IPS-18c (cell line): ENCODE measurements around the gene CLEC20A.
"Not testable (repeated sequence)": the region's sequence is repeated elsewhere in the genome, so short reads cannot be mapped to it uniquely, and the experiment has no call there.

ENCODE experiments used
- H3K4me3 ChIP-seq: 2 replicates; pipeline ENCODE4 v1.7.0; 2013; ENCODE audit warnings: low read depth, mild to moderate bottlenecking, low read length, moderate library complexity; ENCODE audit not compliant: insufficient read depth
- H3K9me3 ChIP-seq: one replicate; pipeline ENCODE4 v1.6.1; 2013; ENCODE audit warnings: mild to moderate bottlenecking, low read length, moderate library complexity; ENCODE audit not compliant: control insufficient read depth, insufficient read depth

Gene CLEC20A

DNA sequence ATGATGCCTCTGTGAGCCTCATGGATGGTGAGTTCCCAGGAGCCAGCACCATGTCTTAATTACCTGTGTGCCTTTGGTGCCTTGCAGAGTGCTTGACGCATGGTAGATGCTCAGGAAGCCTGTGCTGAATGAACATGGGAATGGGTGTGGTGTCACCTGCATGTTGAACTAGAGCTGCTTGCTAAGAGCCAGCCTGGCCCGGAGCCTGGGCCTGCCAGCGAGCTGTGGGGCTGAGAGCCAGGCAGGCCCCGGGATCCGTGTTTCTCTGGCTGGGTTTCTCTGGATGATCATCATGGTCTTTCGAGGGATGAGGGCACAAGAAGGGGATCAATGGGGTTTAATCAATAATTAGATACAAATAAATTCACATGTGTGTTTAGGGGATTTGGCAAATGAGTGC, 9.4 kb upstream of the CLEC20A start:
- no peak overlapping the region for H3K4me3 ChIP-seq
- H3K9me3 ChIP-seq = no peaks in the 10 kb centered on the region

GRCh38 chr1:178504286-178504685, 7.5 kb upstream of the CLEC20A start:
- Histone ChIP-seq H3K4me3 (no peak overlapping the region), H3K9me3 (no peaks in the 10 kb centered on the region)

DNA sequence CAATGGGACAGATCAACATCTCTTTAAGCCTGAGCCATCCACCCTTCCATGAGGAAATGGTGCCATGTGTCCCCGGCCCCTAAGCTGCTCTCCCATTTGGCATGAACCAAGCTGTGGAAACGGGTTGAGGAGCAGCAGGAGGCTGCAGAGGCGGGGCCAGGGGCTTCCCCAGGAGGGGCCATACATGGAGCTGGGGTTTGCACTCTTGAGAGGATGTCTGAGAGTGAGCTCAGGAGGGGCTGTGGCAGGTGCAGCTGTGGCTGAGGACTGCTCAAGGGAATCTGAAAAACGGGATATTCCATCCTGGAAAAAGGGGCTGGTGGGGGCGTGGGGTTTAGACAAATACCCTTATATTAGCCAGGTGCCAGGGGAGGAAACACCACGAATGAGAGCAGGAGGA, 7.1 kb upstream of the CLEC20A start:
- no peak overlapping the region for H3K4me3 ChIP-seq
- H3K9me3 ChIP-seq = peaks cover under 1% of the 10 kb centered on the region

DNA sequence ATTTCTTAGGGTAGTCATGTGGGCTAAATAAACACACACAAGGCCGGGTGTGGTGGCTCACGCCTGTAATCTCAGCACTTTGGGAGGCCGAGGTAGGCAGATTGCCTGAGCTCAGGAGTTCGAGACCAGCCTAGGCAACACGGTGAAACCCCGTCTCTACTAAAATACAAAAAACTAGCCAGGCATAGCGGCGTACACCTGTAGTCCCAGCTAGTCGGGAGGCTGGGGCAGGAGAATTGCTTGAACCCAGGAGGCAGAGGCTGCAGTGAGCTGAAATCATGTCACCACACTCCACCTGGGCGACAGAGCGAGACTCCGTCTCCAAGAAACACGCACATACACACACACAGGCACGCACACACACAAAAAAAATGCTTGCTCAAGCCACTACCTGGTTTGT, 6.6 kb upstream of the CLEC20A start:
- not testable (repeated sequence) for H3K4me3 ChIP-seq, H3K9me3 ChIP-seq

DNA sequence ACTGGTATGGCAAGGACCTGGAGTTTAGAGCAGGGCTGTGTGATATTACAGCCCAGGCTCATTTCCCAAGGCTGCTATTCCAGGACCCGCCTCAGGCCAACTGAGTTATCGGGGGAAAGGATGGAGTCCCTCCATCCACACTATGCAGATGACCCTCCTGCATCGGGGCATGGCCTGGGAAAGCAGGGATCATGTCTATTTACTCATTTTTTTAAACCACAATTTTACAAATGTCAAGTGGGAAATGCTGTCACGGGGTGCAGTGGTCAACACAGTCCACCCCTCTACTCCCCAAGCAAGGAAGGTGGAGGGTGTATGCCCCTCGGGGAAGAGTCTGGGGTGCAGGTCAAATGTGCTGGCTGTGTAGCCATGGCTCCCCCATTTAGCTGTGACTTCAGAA, 6.1 kb upstream of the CLEC20A start:
- H3K4me3 ChIP-seq = no peak overlapping the region
- H3K9me3 ChIP-seq = peaks cover 2% of the 10 kb centered on the region

DNA sequence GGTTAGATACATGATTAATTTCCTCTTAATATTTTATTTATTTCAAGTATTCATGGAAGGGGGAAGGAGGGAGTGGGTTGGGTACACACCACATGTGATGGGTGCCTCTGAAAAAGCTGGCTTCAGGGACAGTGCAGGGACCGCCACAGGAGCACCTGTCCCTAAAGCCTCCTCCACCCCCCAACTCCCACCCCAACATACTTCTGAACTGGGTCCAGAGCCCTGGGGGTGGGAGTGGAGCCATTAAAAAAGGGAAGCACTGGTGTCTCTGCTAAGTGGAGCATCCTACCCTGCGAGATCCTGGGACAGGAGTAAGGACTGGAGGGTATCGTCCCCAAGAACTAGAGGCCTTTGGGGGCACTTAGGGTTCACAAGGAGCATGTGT, 5.6 kb upstream of the CLEC20A start:
- H3K4me3 ChIP-seq = no peak overlapping the region
- H3K9me3 ChIP-seq = peaks cover 2% of the 10 kb centered on the region

DNA sequence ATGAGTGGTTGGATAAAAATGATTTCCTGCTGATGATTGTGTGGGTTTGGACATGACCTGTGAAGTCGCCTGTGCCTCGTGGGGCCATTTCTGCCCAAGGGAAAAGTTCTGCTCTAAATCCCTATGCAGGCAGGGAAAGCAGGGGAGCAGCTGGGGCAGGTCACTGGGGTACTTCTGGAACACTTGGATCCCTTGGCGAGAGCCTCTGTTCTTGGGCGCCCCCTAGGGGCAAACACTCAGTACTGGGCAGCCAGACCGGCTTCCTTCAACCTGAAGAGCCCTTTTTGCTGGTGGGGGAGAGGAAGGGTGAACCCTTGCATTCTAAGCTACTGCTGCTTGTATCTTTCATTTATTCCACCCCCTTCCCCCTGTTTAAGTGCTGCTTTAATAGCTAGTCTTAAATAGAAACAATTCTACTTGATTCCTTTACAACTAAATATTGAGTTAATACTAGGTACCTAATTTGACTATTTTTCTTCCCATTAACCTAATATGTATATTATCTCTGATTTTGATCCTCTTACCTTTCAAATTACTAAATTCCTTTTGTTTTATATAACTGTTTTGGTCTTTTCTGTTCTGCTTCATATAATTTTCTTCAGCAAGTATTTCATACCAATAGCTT, 5.1 kb upstream of the CLEC20A start:
- Histone ChIP-seq H3K4me3 (no peak overlapping the region), H3K9me3 (peaks cover 2% of the 10 kb centered on the region)

DNA sequence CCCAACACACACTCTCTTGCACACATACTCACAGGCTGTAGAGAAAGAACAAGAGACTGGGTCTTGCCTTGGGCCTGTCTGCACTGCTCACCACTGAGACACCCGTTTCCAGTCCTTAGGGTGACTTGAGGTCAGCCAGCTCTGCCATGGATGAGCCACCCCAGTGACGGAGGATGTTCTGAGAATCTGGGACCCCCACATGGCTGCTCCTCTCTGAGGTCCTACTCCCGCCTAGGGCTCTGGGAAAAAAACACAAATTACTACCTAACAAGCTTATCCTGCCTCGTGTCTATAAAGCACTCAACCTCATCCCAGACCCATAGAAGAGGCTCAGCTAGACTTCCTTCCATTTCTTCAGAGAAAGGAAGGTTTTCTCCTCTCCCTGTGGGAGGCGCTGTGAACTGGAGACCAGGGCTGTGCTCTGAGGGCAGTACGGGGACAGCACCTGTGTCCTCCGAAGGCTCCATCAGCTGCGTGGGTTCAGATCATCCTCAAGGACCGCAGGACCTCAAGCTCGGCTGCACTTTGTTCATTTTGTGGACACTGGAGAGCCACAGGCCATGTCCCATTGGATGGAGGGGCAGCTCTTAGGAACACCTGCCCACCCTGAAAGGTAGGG, 4.3 kb upstream of the CLEC20A start:
- peaks cover 2% of the 10 kb centered on the region for H3K9me3 ChIP-seq
- no peak overlapping the region for H3K4me3 ChIP-seq

- Histone ChIP-seq H3K4me3 (no peak overlapping the region), H3K9me3 (peaks cover 2% of the 10 kb centered on the region)
These were observed 3.5 kb upstream of the CLEC20A start for GRCh38 chr1:178500091-178500770.

- no peak overlapping the region for H3K4me3 ChIP-seq
- peaks cover 2% of the 10 kb centered on the region for H3K9me3 ChIP-seq
These were observed 2.3 kb upstream of the CLEC20A start for GRCh38 chr1:178498896-178499675.

GRCh38 chr1:178497903-178498478, 1.2 kb upstream of the CLEC20A start:
- no peak overlapping the region for H3K4me3 ChIP-seq
- H3K9me3 ChIP-seq = peaks cover 2% of the 10 kb centered on the region

- Histone ChIP-seq H3K9me3 (peaks cover 2% of the 10 kb centered on the region), H3K4me3 (no peak overlapping the region)
These were observed 889 bp downstream of the CLEC20A start for GRCh38 chr1:178495741-178496409.

DNA sequence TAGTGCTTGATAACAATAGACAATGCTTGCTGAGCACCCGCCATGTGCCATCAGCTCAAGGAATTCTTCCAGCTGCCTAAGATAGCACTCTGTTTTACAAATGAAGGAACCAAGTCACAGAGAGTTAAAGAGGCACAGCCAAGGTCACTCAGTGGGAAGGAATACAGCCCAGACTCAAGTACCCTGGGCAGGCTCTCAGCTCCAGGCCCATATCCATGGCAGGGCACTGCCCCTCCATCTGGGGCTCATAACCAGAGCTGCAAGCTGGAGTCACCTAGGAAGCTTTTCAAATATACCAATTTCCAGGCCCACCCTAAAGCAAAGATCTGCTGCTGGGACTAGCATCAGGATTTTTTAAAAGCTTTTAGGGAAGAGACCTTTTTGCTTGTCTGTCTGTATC, 1.6 kb downstream of the CLEC20A start:
- Histone ChIP-seq H3K9me3 (peaks cover 2% of the 10 kb centered on the region), H3K4me3 (no peak overlapping the region)

- H3K9me3 ChIP-seq = peaks cover 2% of the 10 kb centered on the region
- no peak overlapping the region for H3K4me3 ChIP-seq
These were observed 2.2 kb downstream of the CLEC20A start for GRCh38 chr1:178494569-178494971.

GRCh38 chr1:178493301-178493741, 3.4 kb downstream of the CLEC20A start:
- Histone ChIP-seq H3K4me3 (no peak overlapping the region), H3K9me3 (no peaks in the 10 kb centered on the region)

- Histone ChIP-seq H3K9me3 (no peaks in the 10 kb centered on the region), H3K4me3 (no peak overlapping the region)
These were observed 4.4 kb downstream of the CLEC20A start for GRCh38 chr1:178492341-178492740.

- Histone ChIP-seq H3K9me3 (no peaks in the 10 kb centered on the region), H3K4me3 (no peak overlapping the region)
These were observed 5.0 kb downstream of the CLEC20A start for GRCh38 chr1:178491721-178492120.
